Astrocyte (in vitro differentiated cells and primary cell): ENCODE results near the gene EOLA1. TPM values are rescaled to one million over a fixed set of nuclear protein-coding genes. Genes with fewer than 3 reads are reported as not detected.
"Not testable (repeated sequence)": the region's sequence is repeated elsewhere in the genome, so short reads cannot be mapped to it uniquely, and the experiment has no call there.

Experiments
- DNase-seq: peaks from one replicate; pipeline ENCODE4 v3.0.0-alpha.2; 2010; ENCODE audit warnings: low read depth
- FAIRE-seq: peaks from 2 replicates; lab custom pipeline; 2011; peaks lifted over from hg19 to GRCh38; lab: Jason Lieb, UNC
- H2AFZ ChIP-seq: 2 replicates; pipeline ENCODE4 v1.6.0; 2012; ENCODE audit warnings: low read depth, low read length, inconsistent platforms
- H3K27ac ChIP-seq: 2 replicates; pipeline ENCODE4 v1.5.1; 2011; ENCODE audit warnings: low read depth, low read length, inconsistent platforms
- H3K27me3 ChIP-seq: 2 replicates; pipeline ENCODE4 v1.6.0; 2011; ENCODE audit warnings: low read length, inconsistent platforms; ENCODE audit not compliant: insufficient read depth
- H3K36me3 ChIP-seq: 2 replicates; pipeline ENCODE4 v1.5.1; 2011; ENCODE audit warnings: low read length, inconsistent platforms; ENCODE audit not compliant: insufficient read depth
- H3K4me1 ChIP-seq: 2 replicates; pipeline ENCODE4 v1.5.1; 2011; ENCODE audit warnings: low read length, inconsistent platforms; ENCODE audit not compliant: insufficient read depth
- H3K4me2 ChIP-seq: 2 replicates; pipeline ENCODE4 v1.6.0; 2012; ENCODE audit warnings: low read length, inconsistent platforms
- H3K4me3 ChIP-seq: 2 replicates; pipeline ENCODE4 v1.5.1; 2011; ENCODE audit warnings: low read depth, mild to moderate bottlenecking, low read length, inconsistent platforms; ENCODE audit not compliant: insufficient read depth
- H3K79me2 ChIP-seq: 2 replicates; pipeline ENCODE4 v1.6.0; 2012; ENCODE audit warnings: mild to moderate bottlenecking, low read length, inconsistent platforms; ENCODE audit not compliant: insufficient read depth
- H3K9ac ChIP-seq: 2 replicates; pipeline ENCODE4 v1.6.0; 2012; ENCODE audit warnings: mild to moderate bottlenecking, low read length, inconsistent platforms
- H3K9me3 ChIP-seq: 2 replicates; pipeline ENCODE4 v1.5.1; 2012; ENCODE audit warnings: low read depth, mild to moderate bottlenecking, low read length, inconsistent platforms; ENCODE audit not compliant: insufficient read depth
- H4K20me1 ChIP-seq: 2 replicates; pipeline ENCODE4 v1.6.0; 2012; ENCODE audit warnings: low read length, inconsistent platforms; ENCODE audit not compliant: insufficient read depth
- H3K27ac Mint-ChIP-seq: one replicate; pipeline ENCODE4 v1.8.0; 2021; ENCODE audit warnings: mild to moderate bottlenecking, mixed read lengths; ENCODE audit not compliant: unreplicated experiment
- H3K27me3 Mint-ChIP-seq: one replicate; pipeline ENCODE4 v1.8.0; 2021; ENCODE audit warnings: low read depth, mixed read lengths; ENCODE audit not compliant: unreplicated experiment
- H3K36me3 Mint-ChIP-seq: one replicate; pipeline ENCODE4 v1.8.0; 2021; ENCODE audit warnings: low read depth, mixed read lengths; ENCODE audit not compliant: unreplicated experiment
- H3K4me1 Mint-ChIP-seq: one replicate; pipeline ENCODE4 v1.8.0; 2021; ENCODE audit warnings: low read depth, mixed read lengths; ENCODE audit not compliant: unreplicated experiment
- H3K4me3 Mint-ChIP-seq: one replicate; pipeline ENCODE4 v1.8.0; 2021; ENCODE audit warnings: mild to moderate bottlenecking, moderate library complexity, mixed read lengths; ENCODE audit not compliant: unreplicated experiment
- H3K9me3 Mint-ChIP-seq: one replicate; pipeline ENCODE4 v1.8.0; 2021; ENCODE audit warnings: mild to moderate bottlenecking, mixed read lengths; ENCODE audit not compliant: unreplicated experiment
- CTCF ChIP-seq: IDR thresholded peaks from 2 replicates; pipeline ENCODE4 v1.5.1; 2011; ENCODE audit warnings: low read depth, mild to moderate bottlenecking, inconsistent platforms, low read length, moderate library complexity; ENCODE audit not compliant: insufficient read depth
- EZH2 ChIP-seq: IDR thresholded peaks from 2 replicates; pipeline ENCODE4 v1.6.1; 2012; ENCODE audit warnings: mild to moderate bottlenecking, low read length, inconsistent platforms; ENCODE audit not compliant: insufficient read depth
- total RNA-seq: library from RNA; stranded (reverse); gene quantifications from 2 replicates; pipeline ENCODE4 v1.2.1, GENCODE V29; 2021

Gene EOLA1
- total RNA-seq, 1 donor from 2014 or later: 13.6 TPM

- H3K4me1 Mint-ChIP-seq: peaks cover 3% of the 10 kb centered on the region
- H3K27ac ChIP-seq: no peak overlapping the region
- H2AFZ ChIP-seq: no peak overlapping the region
- TF ChIP-seq EZH2 (no peak), CTCF (peak; percentile 40)
- no peaks in the 10 kb centered on the region for H4K20me1 ChIP-seq
- DNase-seq (no peak), FAIRE-seq (peak; percentile 86)
- H3K9ac ChIP-seq: no peak overlapping the region
- peaks cover 3% of the 10 kb centered on the region for H3K36me3 Mint-ChIP-seq
- no peak overlapping the region for H3K4me2 ChIP-seq
- H3K4me1 ChIP-seq: no peaks in the 10 kb centered on the region
- no peak overlapping the region for H3K4me3 ChIP-seq
- H3K9me3 Mint-ChIP-seq: no peaks in the 10 kb centered on the region
- no peaks in the 10 kb centered on the region for H3K79me2 ChIP-seq
- no peaks in the 10 kb centered on the region for H3K27me3 Mint-ChIP-seq
- H3K4me3 Mint-ChIP-seq: no peak overlapping the region
- no peak overlapping the region for H3K27ac Mint-ChIP-seq
- H3K36me3 ChIP-seq: no peaks in the 10 kb centered on the region
- H3K27me3 ChIP-seq: no peaks in the 10 kb centered on the region
- no peaks in the 10 kb centered on the region for H3K9me3 ChIP-seq
These were observed 13.1 kb upstream of the EOLA1 start for GRCh38 chrX:149527705-149528104.

- Mint-ChIP-seq H3K27me3 (no peaks in the 10 kb centered on the region), H3K4me1 (no peaks in the 10 kb centered on the region), H3K9me3 (no peaks in the 10 kb centered on the region), H3K4me3 (no peak overlapping the region), H3K27ac (no peak overlapping the region), H3K36me3 (peaks cover 3% of the 10 kb centered on the region)
- Histone ChIP-seq H3K4me3 (no peak overlapping the region), H3K4me2 (no peak overlapping the region), H3K27me3 (no peaks in the 10 kb centered on the region), H3K4me1 (no peaks in the 10 kb centered on the region), H2AFZ (no peak overlapping the region), H3K9me3 (no peaks in the 10 kb centered on the region), H3K79me2 (no peaks in the 10 kb centered on the region), H3K9ac (no peak overlapping the region), H3K36me3 (no peaks in the 10 kb centered on the region), H4K20me1 (no peaks in the 10 kb centered on the region), H3K27ac (no peak overlapping the region)
- DNase-seq (no peak), FAIRE-seq (no peak)
- TF ChIP-seq EZH2: no peak
- no peak for TF ChIP-seq CTCF
These were observed 12.4 kb upstream of the EOLA1 start for GRCh38 chrX:149528381-149528780.

GRCh38 chrX:149531599-149531998 lies 9.2 kb upstream of the EOLA1 start:
- Mint-ChIP-seq H3K4me1 (no peaks in the 10 kb centered on the region), H3K27me3 (no peaks in the 10 kb centered on the region), H3K9me3 (no peaks in the 10 kb centered on the region), H3K4me3 (no peak overlapping the region), H3K36me3 (peaks cover 3% of the 10 kb centered on the region), H3K27ac (no peak overlapping the region)
- Histone ChIP-seq H3K9ac (no peak overlapping the region), H3K4me3 (no peak overlapping the region), H3K4me2 (no peak overlapping the region), H3K27me3 (no peaks in the 10 kb centered on the region), H2AFZ (no peak overlapping the region), H3K36me3 (no peaks in the 10 kb centered on the region), H3K27ac (no peak overlapping the region), H3K79me2 (no peaks in the 10 kb centered on the region), H3K9me3 (no peaks in the 10 kb centered on the region), H3K4me1 (no peaks in the 10 kb centered on the region), H4K20me1 (no peaks in the 10 kb centered on the region)
- FAIRE-seq (no peak), DNase-seq (no peak)
- TF ChIP-seq EZH2 (no peak), CTCF (no peak)

- H3K9me3 Mint-ChIP-seq, H3K4me3 Mint-ChIP-seq, H3K36me3 Mint-ChIP-seq, H3K27me3 ChIP-seq, H3K27ac ChIP-seq, FAIRE-seq, H4K20me1 ChIP-seq, H3K4me1 Mint-ChIP-seq, H3K4me3 ChIP-seq, H3K9me3 ChIP-seq, H3K27me3 Mint-ChIP-seq, H3K27ac Mint-ChIP-seq, H3K36me3 ChIP-seq, H2AFZ ChIP-seq, DNase-seq, H3K4me2 ChIP-seq, H3K9ac ChIP-seq, H3K4me1 ChIP-seq, H3K79me2 ChIP-seq: not testable (repeated sequence)
These were observed 7.9 kb upstream of the EOLA1 start for GRCh38 chrX:149532868-149533267.
